Inferior parietal cortex (tissue), 1 donor: ENCODE results near the gene MAPK13.

ENCODE experiments used
- DNase-seq: peaks from one replicate; pipeline ENCODE4 v3.0.0-alpha.2; 2016; ENCODE audit errors: extremely low spot score

The MAPK13 gene

GRCh38 chr6:36149476-36149875, 19.2 kb downstream of the MAPK13 start:
- no peak for DNase-seq

GRCh38 chr6:36150283-36150682, 20.0 kb downstream of the MAPK13 start:
- no peak for DNase-seq

DNA sequence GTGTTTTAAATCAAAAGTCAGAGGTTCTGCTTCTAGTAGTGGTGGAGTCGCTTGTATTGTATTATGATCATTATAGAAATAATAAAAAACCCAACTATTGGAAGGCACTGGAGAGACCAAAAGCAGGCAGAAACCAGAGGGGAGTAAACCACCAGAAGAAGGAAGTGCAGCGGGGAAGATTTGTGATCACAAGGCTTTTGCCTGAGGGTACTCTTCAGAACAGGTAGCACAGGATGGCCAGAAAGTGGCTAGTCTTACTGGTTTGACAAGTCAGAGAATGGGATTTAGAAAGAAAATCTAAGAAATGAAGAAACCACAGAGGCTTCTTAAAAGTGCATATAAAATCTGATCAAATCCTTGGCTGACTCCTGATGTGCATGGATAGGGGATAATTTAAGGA, 24.0 kb downstream of the MAPK13 start:
- no peak for DNase-seq

DNA sequence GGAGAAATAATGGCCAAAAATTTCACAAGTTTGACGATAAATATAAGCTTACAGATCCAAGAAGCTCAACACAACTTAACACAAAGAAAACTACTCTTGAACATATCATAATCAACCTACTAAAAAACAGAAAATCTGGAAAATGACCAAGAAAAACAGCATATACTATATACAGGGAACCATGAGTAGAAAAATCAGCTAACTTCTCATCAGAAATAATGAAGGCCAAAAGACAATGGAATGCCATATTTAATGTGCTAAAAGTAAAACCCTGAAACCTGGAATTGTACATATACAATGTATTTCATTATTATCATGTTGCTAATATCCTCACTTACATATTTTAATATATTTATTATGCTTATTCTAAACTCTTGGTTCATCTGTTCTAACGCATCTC, 25.3 kb downstream of the MAPK13 start:
- DNase-seq: no peak

- no peak for DNase-seq
These were observed 29.9 kb downstream of the MAPK13 start for GRCh38 chr6:36160147-36160760.

- no peak for DNase-seq
These were observed 39.0 kb downstream of the MAPK13 start for GRCh38 chr6:36169023-36170007.

GRCh38 chr6:36170704-36171103, 40.4 kb downstream of the MAPK13 start:
- no peak for DNase-seq

DNA sequence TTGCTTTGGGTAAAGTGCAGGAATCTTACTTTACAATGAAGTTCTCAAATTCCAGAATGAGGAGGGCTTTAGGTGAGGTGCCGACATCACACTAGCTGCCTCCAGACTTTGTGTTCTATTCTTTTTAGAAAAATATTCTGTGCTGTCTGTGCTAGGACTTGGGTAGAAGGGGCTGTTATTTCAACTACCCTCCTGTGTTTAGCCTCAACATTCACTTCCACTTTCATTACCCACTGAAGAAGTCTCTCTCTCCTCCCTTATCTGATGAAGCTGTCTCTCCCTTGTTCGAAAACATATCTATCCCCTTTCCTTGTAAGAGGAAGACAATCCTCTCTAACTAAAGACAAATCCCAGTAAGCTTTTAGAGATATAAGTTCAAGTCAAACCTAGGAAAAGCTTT, 41.3 kb downstream of the MAPK13 start:
- no peak for DNase-seq

- DNase-seq: no peak
These were observed 46.9 kb downstream of the MAPK13 start for GRCh38 chr6:36177166-36177565.

GRCh38 chr6:36178544-36178943, 48.2 kb downstream of the MAPK13 start:
- DNase-seq: no peak

GRCh38 chr6:36180126-36180525, 49.8 kb downstream of the MAPK13 start:
- DNase-seq: no peak

DNA sequence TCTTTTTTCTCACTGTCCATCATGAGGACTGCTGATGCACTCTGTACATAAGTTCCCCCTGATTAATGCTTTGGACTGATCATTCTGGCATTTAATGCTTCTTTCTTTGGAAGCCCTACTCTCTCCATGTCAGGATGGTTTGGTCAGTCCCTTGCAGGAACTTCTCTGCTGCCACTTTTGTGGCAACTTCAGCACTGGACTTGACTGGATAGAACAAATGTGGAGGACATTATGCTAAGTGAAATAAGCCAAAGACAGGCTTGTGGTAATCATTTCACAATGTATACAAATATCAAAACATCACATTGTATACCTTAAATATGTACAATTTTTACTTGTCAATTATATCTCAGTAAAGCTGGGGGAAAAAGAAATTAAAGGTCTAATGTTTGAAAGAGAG, 54.0 kb downstream of the MAPK13 start:
- DNase-seq: no peak

- DNase-seq: no peak
These were observed 55.9 kb downstream of the MAPK13 start for GRCh38 chr6:36186199-36186598.

DNA sequence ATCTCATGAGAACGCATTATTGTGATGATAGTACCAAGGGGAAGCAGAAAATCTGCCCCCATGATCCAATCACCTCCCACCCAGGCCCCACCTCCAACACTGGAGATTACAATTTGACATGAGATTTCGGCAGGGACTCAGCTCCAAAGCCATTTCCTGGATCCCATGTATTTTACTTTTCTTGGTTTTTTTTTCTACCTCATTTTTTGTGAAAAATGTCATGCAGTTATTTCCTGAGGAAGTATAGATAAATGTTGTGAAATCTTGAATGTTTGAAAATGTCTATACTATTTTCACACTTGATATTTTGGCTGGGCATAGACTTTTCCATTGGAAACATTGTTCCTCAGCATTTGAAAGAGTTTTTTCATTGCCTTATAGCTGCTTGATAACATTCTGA, 57.1 kb downstream of the MAPK13 start:
- no peak for DNase-seq
